Thymus (tissue), 11 donors: ENCODE data around the gene LRP3. TPM values are rescaled to one million over a fixed set of nuclear protein-coding genes. Genes with fewer than 3 reads are reported as not detected.
A peak's percentile ranks its signal among the peaks of the same experiment; 100 is the strongest.
"Not testable (repeated sequence)": the region's sequence is repeated elsewhere in the genome, so short reads cannot be mapped to it uniquely, and the experiment has no call there.

Experiments used
- DNase-seq, 9 donors: peaks; one replicate each; pipeline ENCODE4 v3.0.0-alpha.2; 2013; ENCODE audit warnings: low spot score in 9 of 9, low read depth in 6 of 9, missing footprints in 1 of 9
- H3K27ac ChIP-seq, 2 donors: one replicate each; pipeline ENCODE4 v1.5.1; 2013; ENCODE audit warnings: control low read depth in 1 of 2, low read depth in 1 of 2, low read length in 1 of 2, mild to moderate bottlenecking in 1 of 2, moderate library complexity in 1 of 2
- H3K27me3 ChIP-seq, 2 donors: one replicate each; pipeline ENCODE4 v1.5.1; 2013; ENCODE audit warnings: low read length in 1 of 2; ENCODE audit not compliant: control insufficient read depth in 2 of 2, insufficient read depth in 1 of 2
- H3K36me3 ChIP-seq, 2 donors: one replicate each; pipeline ENCODE4 v1.5.1; 2013; ENCODE audit warnings: low read length in 1 of 2, mild to moderate bottlenecking in 1 of 2, moderate library complexity in 1 of 2; ENCODE audit not compliant: control insufficient read depth in 2 of 2, insufficient read depth in 2 of 2
- H3K4me1 ChIP-seq, 2 donors: one replicate each; pipeline ENCODE4 v1.5.1; 2013; ENCODE audit warnings: low read length in 2 of 2; ENCODE audit not compliant: control insufficient read depth in 2 of 2, insufficient read depth in 2 of 2
- H3K4me3 ChIP-seq, 2 donors: one replicate each; pipeline ENCODE4 v1.5.1; 2013; ENCODE audit warnings: low read length in 2 of 2, control low read depth in 1 of 2, mild to moderate bottlenecking in 1 of 2
- H3K9me3 ChIP-seq, 2 donors: one replicate each; pipeline ENCODE4 v1.5.1; 2013; ENCODE audit warnings: low read length in 1 of 2, mild to moderate bottlenecking in 1 of 2; ENCODE audit not compliant: control insufficient read depth in 2 of 2, insufficient read depth in 1 of 2
- WGBS: extraction: QIAGEN DNeasy Blood & Tissue Kit; methylation state at CpG from one replicate; pipeline ENCODE4 v1.1.7; 2013; 5-methylcytosine and 5-hydroxymethylcytosine counted together
- polyA plus RNA-seq: library from polyadenylated mRNA; stranded (reverse); fragments of 200-250 nt; gene quantifications from one replicate; pipeline ENCODE4 v1.2.3, GENCODE V29; 2013
- total RNA-seq: library from RNA; stranded (reverse); fragments of 120-200 nt; gene quantifications from one replicate; pipeline ENCODE4 v1.2.4, GENCODE V29; 2013
- donor health status: healthy.

Gene LRP3
- total and polyA plus RNA-seq, 2 donors, result 2.6 to 4.0 TPM

DNA sequence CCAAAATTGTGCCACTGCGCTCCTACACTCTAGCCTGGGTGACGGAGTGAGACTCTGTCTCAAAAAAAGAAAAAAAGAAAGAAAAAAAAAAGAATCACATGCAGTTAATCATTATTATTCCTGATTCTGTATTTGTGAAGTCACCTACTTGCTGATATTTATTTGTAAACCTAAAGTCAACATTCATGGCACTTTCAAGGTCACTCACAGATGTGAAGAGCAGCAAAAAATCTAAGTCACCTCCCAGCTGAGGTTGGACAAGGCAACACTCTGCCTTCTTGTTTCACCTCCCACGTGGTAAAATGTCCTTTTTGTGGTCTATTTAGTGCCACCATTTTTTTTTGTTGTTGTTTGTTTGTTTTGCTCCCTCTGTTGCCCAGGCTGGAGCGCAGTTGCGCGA, 35.8 kb upstream of the LRP3 start:
- 93% methylated on average over 6 of the region's 6 CpGs for WGBS
- no peak overlapping the region for H3K4me3 ChIP-seq
- no peak overlapping the region for H3K27ac ChIP-seq
- H3K4me1 ChIP-seq, result peaks cover 26 to 29% of the 10 kb centered on the region in 2 donors
- H3K36me3 ChIP-seq, result no peaks in the 10 kb centered on the region
- H3K9me3 ChIP-seq, result no peaks in the 10 kb centered on the region
- no peak for DNase-seq
- H3K27me3 ChIP-seq, result no peaks in the 10 kb centered on the region

DNA sequence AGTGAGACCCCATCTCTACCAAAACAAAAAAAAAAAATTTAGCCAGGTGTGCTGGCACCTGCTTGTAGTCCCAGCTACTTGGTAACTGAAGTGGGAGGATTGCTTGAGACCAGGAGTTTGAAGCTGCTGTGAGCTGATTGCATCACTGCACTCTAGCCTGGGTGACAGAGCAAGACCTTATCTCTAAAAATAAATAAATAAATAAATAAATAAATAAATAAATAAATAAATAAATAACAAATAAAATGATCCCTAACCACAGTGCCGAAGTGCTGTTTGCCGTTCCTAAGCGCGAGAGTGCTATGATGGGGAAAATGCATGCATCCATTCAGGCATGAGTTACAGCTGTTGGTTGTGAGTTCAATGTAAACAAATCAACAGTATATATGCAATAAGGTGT, 35.0 kb upstream of the LRP3 start:
- H3K27me3 ChIP-seq, result no peaks in the 10 kb centered on the region
- H3K36me3 ChIP-seq, result no peaks in the 10 kb centered on the region
- no peak overlapping the region for H3K4me3 ChIP-seq
- no peaks in the 10 kb centered on the region for H3K9me3 ChIP-seq
- no peak overlapping the region for H3K27ac ChIP-seq
- peaks cover 26 to 29% of the 10 kb centered on the region in 2 donors for H3K4me1 ChIP-seq
- DNase-seq, result no peak
- WGBS, result 98% methylated on average over 4 of the region's 4 CpGs

DNA sequence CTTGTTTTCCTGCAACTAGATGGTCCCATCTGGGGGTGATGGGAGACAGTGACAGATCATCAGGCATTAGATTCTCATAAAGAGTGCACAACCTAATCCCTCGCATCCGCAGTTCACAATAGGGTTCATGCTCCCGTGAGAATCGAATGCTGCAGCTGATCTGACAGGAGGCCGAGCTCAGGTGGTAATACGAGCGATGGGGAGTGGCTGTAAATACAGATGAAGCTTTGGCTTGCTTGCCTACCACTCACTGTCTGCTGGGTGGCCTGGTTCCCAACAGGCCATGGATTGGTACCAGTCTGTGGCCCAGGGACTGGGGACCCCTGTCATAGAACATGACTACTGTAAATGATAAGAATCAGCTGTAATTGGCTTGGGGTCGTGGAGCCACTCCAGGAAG, 34.2 kb upstream of the LRP3 start:
- Histone ChIP-seq H3K27ac (peak overlapping the region; percentile 1 to 74), H3K9me3 (no peaks in the 10 kb centered on the region), H3K36me3 (no peaks in the 10 kb centered on the region), H3K4me3 (no peak overlapping the region), H3K27me3 (no peaks in the 10 kb centered on the region), H3K4me1 (peaks cover 26 to 29% of the 10 kb centered on the region in 2 donors)
- 87% methylated on average over 8 of the region's 8 CpGs for WGBS
- DNase-seq, result no peak

DNA sequence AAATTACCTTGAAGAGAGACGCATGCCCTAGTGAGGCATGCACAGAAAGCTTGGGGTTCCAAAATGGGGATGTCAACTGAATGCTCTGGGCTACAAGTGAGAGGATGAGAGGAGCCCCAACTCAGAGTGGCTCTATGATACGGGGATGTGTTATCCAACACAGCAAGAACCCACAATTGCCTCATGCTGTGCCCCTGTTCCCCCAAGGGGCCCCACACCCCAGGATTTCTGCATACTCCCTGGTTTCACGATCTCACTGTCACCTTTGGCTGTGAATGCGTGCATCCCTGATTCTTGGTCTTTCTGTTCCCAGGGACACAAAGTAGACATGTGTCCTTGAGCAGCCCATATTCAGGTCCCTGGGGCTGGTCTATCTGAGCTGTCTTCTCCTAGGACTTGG, 32.9 kb upstream of the LRP3 start:
- H3K27ac ChIP-seq, result no peak overlapping the region
- H3K27me3 ChIP-seq, result no peaks in the 10 kb centered on the region
- H3K36me3 ChIP-seq, result no peaks in the 10 kb centered on the region
- H3K4me1 ChIP-seq, result peaks cover 26 to 29% of the 10 kb centered on the region in 2 donors
- no peak for DNase-seq
- H3K9me3 ChIP-seq, result no peaks in the 10 kb centered on the region
- 80% methylated on average over 4 of the region's 4 CpGs for WGBS
- no peak overlapping the region for H3K4me3 ChIP-seq

DNA sequence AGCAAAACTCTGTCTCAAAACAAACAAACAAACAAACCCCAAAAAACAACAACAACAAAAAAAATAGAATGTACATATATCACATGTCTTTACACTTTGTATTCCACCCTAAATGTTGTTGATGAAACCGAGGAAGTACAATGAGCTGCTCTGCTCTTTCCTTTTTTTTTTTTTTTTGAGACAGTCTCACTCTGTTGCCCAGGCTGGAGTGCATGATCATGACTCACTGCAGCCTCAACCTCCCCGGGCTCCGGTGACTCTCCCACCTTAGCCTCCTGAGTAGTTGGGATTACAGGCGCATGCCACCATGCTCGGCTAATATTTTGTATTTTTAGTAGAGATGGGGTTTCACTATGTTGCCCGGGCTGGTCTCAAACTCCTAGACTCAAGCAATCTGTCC, 30.6 kb upstream of the LRP3 start:
- H3K36me3 ChIP-seq, result no peaks in the 10 kb centered on the region

DNA sequence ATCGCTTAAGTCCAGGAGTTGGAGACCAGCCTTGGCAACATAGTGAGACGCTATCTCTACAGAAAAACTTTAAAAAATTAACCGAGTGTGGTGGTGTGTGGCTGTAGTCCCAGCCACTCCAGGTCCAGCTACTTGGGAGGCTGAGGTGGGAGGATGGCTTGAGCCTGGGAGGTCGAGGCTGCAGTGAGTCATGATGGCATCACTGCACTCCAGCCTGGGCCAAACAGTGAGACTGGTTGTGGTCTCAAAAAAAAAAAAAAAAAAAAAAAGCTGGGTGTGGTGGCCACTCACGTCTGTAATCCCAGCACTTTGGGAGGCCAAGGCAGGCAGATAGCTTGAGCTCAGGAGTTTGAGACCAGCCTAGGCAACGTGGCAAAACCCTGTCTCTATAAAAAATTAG, 28.1 kb upstream of the LRP3 start:
- H3K36me3 ChIP-seq, H3K4me3 ChIP-seq, H3K4me1 ChIP-seq, H3K27me3 ChIP-seq, DNase-seq, H3K27ac ChIP-seq, H3K9me3 ChIP-seq: not testable (repeated sequence)
- 94% methylated on average over 6 of the region's 6 CpGs for WGBS

More for the DNA sequence above, 30.6 kb upstream of the LRP3 start:
- 96% methylated on average over 6 of the region's 6 CpGs for WGBS
- Histone ChIP-seq H3K4me3 (no peak overlapping the region), H3K9me3 (peaks cover 0 to 8% of the 10 kb centered on the region in 2 donors), H3K27me3 (no peaks in the 10 kb centered on the region), H3K27ac (no peak overlapping the region), H3K4me1 (peaks cover 21 to 22% of the 10 kb centered on the region in 2 donors)
- no peak for DNase-seq

DNA sequence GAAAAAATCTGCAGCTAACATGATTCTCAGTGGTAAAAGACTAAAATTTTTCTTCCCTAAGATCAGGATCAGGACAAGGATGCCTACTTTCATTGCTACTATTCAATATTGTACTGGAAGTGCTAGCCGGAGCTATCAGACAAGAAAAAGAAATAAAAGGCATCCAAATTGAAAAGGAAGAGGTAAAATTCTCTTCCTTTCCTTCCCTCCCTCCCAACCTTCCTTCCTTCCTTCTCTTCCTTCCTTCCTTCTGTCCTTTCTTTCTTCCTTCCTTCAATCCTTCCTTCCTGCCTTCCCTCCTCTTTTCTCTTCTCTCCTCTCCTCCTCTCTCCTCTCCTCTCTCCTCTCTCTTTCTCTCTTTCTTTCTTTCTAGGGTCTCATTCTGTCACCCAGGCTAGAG, 26.7 kb upstream of the LRP3 start:
- DNase-seq, result no peak
- Histone ChIP-seq H3K4me3 (no peak overlapping the region), H3K4me1 (no peaks in the 10 kb centered on the region), H3K27ac (no peak overlapping the region), H3K27me3 (no peaks in the 10 kb centered on the region), H3K36me3 (no peaks in the 10 kb centered on the region), H3K9me3 (peaks cover 0 to 8% of the 10 kb centered on the region in 2 donors)
- WGBS, result 93% methylated on average over 1 of the region's 1 CpG

DNA sequence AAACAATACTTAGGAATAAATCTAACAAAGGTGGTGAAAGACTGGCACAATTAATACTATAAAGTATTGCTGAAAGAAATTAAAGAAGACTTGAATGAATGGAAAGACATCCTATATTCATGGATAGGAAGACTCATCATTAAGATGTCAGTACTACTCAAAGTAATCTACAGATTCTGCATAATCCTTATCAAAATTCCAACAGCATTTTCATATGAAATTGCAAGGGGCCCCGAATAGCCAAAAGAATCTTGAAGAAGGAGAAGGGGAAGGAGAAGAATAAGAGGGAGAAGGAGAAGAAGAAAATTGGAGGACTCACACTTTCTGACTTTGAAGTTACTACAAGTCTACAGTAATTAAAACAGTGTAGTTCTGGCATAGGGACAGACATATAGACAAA, 25.6 kb upstream of the LRP3 start:
- Histone ChIP-seq H3K4me3 (no peak overlapping the region), H3K27ac (no peak overlapping the region), H3K9me3 (peaks cover 0 to 8% of the 10 kb centered on the region in 2 donors), H3K4me1 (peaks cover 2 to 3% of the 10 kb centered on the region in 2 donors), H3K36me3 (no peaks in the 10 kb centered on the region), H3K27me3 (no peaks in the 10 kb centered on the region)
- DNase-seq, result no peak
- 95% methylated on average over 1 of the region's 1 CpG for WGBS

DNA sequence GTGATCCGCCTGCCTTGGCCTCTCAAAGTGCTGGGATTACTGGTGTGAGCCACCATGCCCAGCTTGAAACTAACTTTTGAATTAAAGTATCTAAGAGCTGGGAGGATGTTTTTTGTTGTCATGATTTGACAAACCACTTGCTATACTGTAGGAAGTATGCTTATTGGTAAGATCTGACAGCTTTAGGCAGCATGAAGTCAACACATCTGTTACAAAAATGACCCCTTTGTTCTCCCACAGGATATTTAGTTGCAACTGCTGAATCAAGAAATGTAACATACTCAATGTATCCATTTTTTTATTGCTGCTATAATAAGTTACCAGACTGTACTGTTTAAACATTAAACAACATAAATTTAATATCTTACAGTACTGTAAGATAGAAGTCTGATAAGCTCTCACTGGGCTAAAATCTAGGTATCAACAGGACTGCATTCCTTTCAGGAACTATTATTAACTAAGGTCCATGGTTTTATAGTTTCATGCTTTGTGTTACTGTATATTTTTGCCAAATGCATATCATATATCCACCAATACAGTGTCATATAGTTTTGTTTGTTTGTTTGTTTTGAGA, 22.8 kb upstream of the LRP3 start:
- DNase-seq, result no peak
- Histone ChIP-seq H3K36me3 (no peaks in the 10 kb centered on the region), H3K27me3 (no peaks in the 10 kb centered on the region), H3K9me3 (peaks cover 0 to 8% of the 10 kb centered on the region in 2 donors), H3K27ac (no peak overlapping the region), H3K4me3 (no peak overlapping the region), H3K4me1 (peaks cover 11 to 14% of the 10 kb centered on the region in 2 donors)
- WGBS, result 98% methylated on average over 1 of the region's 1 CpG
